CD4-positive, alpha-beta T cell (primary cell): ENCODE results near the gene CTSG. TPM values are rescaled to one million over a fixed set of nuclear protein-coding genes. Genes with fewer than 3 reads are reported as not detected.

Experiments used
- ATAC-seq: fragments of 200-7000 bp; cut with Tn5 transposase; one replicate; pipeline ENCODE4 v1.10.0; 2022; ENCODE audit warnings: mild to moderate bottlenecking; ENCODE audit not compliant: poor library complexity
- CTCF ChIA-PET: fragments of 350-600 bp; sonication (Branson Sonifier 250); formaldehyde crosslinking; loops from one replicate; lab custom pipeline; 2021; ENCODE audit warnings: antibody characterized with exemption, inconsistent platforms; lab: Charles Lee
- POLR2A ChIA-PET: fragments of 350-600 bp; sonication (Branson Sonifier 250); formaldehyde crosslinking; loops from one replicate; lab custom pipeline; 2021; ENCODE audit warnings: antibody characterized with exemption, inconsistent platforms; lab: Charles Lee
- DNase-seq, 14 experiments: peaks; one replicate each; pipeline ENCODE4 v3.0.0-alpha.2; 2013 to 2020; ENCODE audit warnings: mixed read lengths in 2 of 14
- H3K27ac ChIP-seq, 2 donors: one replicate each; pipeline versions ENCODE4 v1.5.1 to v1.7.0; 2013; ENCODE audit warnings: low read length in 2 of 2, low read depth in 1 of 2, mild to moderate bottlenecking in 1 of 2
- H3K27me3 ChIP-seq, 2 experiments: 1 replicate in 1 of 2; 2 replicates in 1 of 2; pipeline versions ENCODE4 v1.6.1 to v1.7.0; 2013; ENCODE audit warnings: low read length in 2 of 2, control low read depth in 1 of 2, mild to moderate bottlenecking in 1 of 2, moderate library complexity in 1 of 2; ENCODE audit not compliant: insufficient read depth in 2 of 2, control insufficient read depth in 1 of 2
- H3K36me3 ChIP-seq: one replicate; pipeline ENCODE4 v1.6.1; 2013; ENCODE audit warnings: low read length, control low read depth; ENCODE audit not compliant: insufficient read depth
- H3K4me1 ChIP-seq: one replicate; pipeline ENCODE4 v1.6.1; 2013; ENCODE audit warnings: low read length, control low read depth; ENCODE audit not compliant: insufficient read depth
- H3K4me3 ChIP-seq: one replicate; pipeline ENCODE4 v1.5.1; 2013; ENCODE audit warnings: mild to moderate bottlenecking, low read length, moderate library complexity
- H3K9me3 ChIP-seq, 2 experiments: 1 replicate in 1 of 2; 2 replicates in 1 of 2; pipeline versions ENCODE4 v1.6.1 to v1.7.0; 2013; ENCODE audit warnings: low read length in 2 of 2, mild to moderate bottlenecking in 2 of 2, control low read depth in 1 of 2, moderate library complexity in 1 of 2; ENCODE audit not compliant: control insufficient read depth in 1 of 2, insufficient read depth in 1 of 2
- H3K27ac Mint-ChIP-seq: one replicate; pipeline ENCODE4 v1.8.0; 2020; ENCODE audit warnings: mixed read lengths
- H3K27me3 Mint-ChIP-seq: one replicate; pipeline ENCODE4 v1.8.0; 2021; ENCODE audit warnings: mixed read lengths
- H3K36me3 Mint-ChIP-seq: one replicate; pipeline ENCODE4 v1.8.0; 2021; ENCODE audit warnings: low read depth, mixed read lengths
- H3K4me1 Mint-ChIP-seq: one replicate; pipeline ENCODE4 v1.8.0; 2021; ENCODE audit warnings: low read depth, mixed read lengths
- H3K4me3 Mint-ChIP-seq: one replicate; pipeline ENCODE4 v1.8.0; 2020; ENCODE audit warnings: mild to moderate bottlenecking, mixed read lengths
- H3K9me3 Mint-ChIP-seq: one replicate; pipeline ENCODE4 v1.8.0; 2020; ENCODE audit warnings: mixed read lengths
- intact Hi-C, 2 experiments: fragments of 100-400 bp; cut with DNase I in 1 of 2; cut with micrococcal nuclease in 1 of 2; formaldehyde crosslinking; loops; one replicate each; pipeline versions ENCODE4 v1.15.1 to v1.9.0; 2023 to 2025; cut with DNase I, micrococcal nuclease
- total RNA-seq, 174 experiments: library from RNA in 2 of 174; stranded (reverse) in 2 of 174; gene quantifications; one replicate each; pipeline ENCODE4 v1.2.3 and lab custom pipeline; 2021 to 2026
- TF ChIP-seq, protein P1 (sequence below): fragments of 200-600 bp; IDR thresholded peaks from one replicate; pipeline ENCODE4 v1.8.0; 2022; ENCODE audit warnings: antibody characterized with exemption, mild to moderate bottlenecking

CTSG gene
- total RNA-seq, 2 experiments from 2014 or later = not detected

DNA sequence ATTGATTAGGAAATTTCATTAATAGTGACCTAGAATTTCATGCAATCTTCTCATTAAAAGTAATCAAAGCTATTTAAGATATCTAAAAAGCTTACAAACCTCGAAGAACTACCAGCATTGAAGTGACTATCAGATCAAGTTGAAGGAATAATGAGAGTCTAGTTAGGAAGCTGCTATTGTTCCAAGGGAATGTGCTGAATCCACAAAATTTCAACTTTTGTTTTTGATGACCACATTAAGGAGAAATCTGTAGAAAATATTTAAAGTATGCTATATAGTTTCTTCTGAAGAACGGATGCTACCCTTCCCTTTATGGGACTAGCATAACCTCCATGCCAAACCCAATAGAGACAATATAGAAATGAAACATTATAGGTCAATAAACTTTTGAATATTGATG lies 2.5 kb upstream of the CTSG start:
- DNase-seq = no peak
- H3K36me3 Mint-ChIP-seq = no peaks in the 10 kb centered on the region
- H3K4me3 Mint-ChIP-seq = no peak overlapping the region
- H3K4me3 ChIP-seq = no peak overlapping the region
- intact Hi-C loops = no loop called here
- no peaks in the 10 kb centered on the region for H3K9me3 ChIP-seq
- H3K4me1 Mint-ChIP-seq = no peaks in the 10 kb centered on the region
- POLR2A ChIA-PET = no interaction called here
- no peak overlapping the region for H3K27ac ChIP-seq
- no peaks in the 10 kb centered on the region for H3K27me3 ChIP-seq
- H3K9me3 Mint-ChIP-seq = no peaks in the 10 kb centered on the region
- TF ChIP-seq, protein P1, sequence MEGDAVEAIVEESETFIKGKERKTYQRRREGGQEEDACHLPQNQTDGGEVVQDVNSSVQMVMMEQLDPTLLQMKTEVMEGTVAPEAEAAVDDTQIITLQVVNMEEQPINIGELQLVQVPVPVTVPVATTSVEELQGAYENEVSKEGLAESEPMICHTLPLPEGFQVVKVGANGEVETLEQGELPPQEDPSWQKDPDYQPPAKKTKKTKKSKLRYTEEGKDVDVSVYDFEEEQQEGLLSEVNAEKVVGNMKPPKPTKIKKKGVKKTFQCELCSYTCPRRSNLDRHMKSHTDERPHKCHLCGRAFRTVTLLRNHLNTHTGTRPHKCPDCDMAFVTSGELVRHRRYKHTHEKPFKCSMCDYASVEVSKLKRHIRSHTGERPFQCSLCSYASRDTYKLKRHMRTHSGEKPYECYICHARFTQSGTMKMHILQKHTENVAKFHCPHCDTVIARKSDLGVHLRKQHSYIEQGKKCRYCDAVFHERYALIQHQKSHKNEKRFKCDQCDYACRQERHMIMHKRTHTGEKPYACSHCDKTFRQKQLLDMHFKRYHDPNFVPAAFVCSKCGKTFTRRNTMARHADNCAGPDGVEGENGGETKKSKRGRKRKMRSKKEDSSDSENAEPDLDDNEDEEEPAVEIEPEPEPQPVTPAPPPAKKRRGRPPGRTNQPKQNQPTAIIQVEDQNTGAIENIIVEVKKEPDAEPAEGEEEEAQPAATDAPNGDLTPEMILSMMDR = no peak
- H3K27me3 Mint-ChIP-seq = no peaks in the 10 kb centered on the region
- no peaks in the 10 kb centered on the region for H3K4me1 ChIP-seq
- H3K36me3 ChIP-seq = no peaks in the 10 kb centered on the region
- no peak overlapping the region for H3K27ac Mint-ChIP-seq
- CTCF ChIA-PET = interaction anchor here (1.0 kb wide), 1 partner anchor 37 kb away, joined by 3 read pairs; no protein-coding TSS in a partner anchor
- ATAC-seq = no peak

DNA sequence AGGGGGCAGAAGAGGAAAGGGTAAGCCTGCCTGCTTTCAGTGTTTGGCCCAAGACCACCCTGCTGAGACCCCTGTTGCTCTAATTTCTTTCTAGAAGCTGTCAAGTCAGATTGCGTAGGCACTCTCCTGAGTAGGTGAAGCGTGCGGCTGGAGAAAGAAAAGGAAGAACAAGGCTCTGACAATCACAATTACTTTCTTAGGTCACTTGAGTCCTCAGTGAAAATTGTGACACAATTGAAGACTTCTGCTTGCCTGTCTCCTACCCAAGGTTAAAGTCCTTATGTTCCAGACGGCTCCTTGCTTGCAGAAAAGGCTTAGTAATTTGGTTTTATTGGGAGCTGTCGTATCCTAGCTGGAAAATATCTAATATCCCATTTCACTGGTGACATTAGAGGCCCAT lies 721 bp upstream of the CTSG start:
- Mint-ChIP-seq H3K4me3 (no peak overlapping the region), H3K4me1 (no peaks in the 10 kb centered on the region), H3K36me3 (no peaks in the 10 kb centered on the region), H3K9me3 (no peaks in the 10 kb centered on the region), H3K27me3 (no peaks in the 10 kb centered on the region), H3K27ac (no peak overlapping the region)
- Histone ChIP-seq H3K4me1 (no peaks in the 10 kb centered on the region), H3K27me3 (no peaks in the 10 kb centered on the region), H3K9me3 (no peaks in the 10 kb centered on the region), H3K4me3 (no peak overlapping the region), H3K27ac (no peak overlapping the region), H3K36me3 (no peaks in the 10 kb centered on the region)
- DNase-seq (no peak), ATAC-seq (no peak)
- CTCF ChIA-PET = no interaction called here
- POLR2A ChIA-PET = no interaction called here
- TF ChIP-seq, protein P1 = no peak
- intact Hi-C loops = no loop called here

DNA sequence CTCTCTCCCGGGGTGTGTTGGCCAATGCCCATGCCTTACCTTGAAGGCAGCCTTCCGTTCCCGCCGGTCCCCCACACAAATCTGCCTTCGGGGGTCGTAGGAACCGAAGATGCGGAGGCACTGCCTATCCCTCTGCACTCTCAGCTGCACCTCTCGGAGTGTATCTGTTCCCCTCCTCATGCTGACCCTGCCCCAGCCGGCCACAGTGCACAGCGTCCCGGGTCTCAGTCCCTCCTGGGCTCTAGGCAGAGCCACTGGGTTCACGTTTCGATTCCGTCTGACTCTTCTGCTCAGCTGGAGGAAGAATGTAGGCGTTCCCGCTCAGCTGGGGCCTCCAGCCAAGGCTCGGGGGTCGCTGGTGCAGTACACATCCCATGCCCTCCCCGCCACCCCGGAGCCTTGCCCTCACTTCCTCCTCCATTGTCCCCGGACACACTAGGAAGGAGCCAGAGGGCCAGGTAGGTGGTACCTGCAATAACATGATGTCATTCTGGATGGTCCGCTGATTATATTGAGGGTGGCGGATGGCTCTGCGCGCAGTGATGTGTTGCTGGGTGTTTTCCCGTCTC lies 1.8 kb downstream of the CTSG start:
- H3K4me1 Mint-ChIP-seq = no peaks in the 10 kb centered on the region
- Histone ChIP-seq H3K4me1 (no peaks in the 10 kb centered on the region), H3K27ac (no peak overlapping the region), H3K4me3 (no peak overlapping the region), H3K9me3 (no peaks in the 10 kb centered on the region), H3K36me3 (no peaks in the 10 kb centered on the region), H3K27me3 (no peaks in the 10 kb centered on the region)
- H3K36me3 Mint-ChIP-seq = no peaks in the 10 kb centered on the region
- H3K27ac Mint-ChIP-seq = no peak overlapping the region
- no peaks in the 10 kb centered on the region for H3K27me3 Mint-ChIP-seq
- intact Hi-C loops = no loop called here
- ATAC-seq (no peak), DNase-seq (no peak)
- ChIA-PET POLR2A (no interaction called here), CTCF (no interaction called here)
- no peak overlapping the region for H3K4me3 Mint-ChIP-seq
- H3K9me3 Mint-ChIP-seq = peaks cover 4% of the 10 kb centered on the region
- TF ChIP-seq, protein P1 = no peak
